Neutrophil (primary cell): ENCODE results near the gene STN1.

ENCODE experiments used
- H3K27ac ChIP-seq: fragments of 200-600 bp; sonication (generic); 2 replicates; pipeline ENCODE4 v1.5.1; 2016; ENCODE audit warnings: mild to moderate bottlenecking, moderate library complexity
- H3K27me3 ChIP-seq: fragments of 200-600 bp; sonication (generic); 2 replicates; pipeline ENCODE4 v1.6.0; 2016; ENCODE audit warnings: mild to moderate bottlenecking
- H3K36me3 ChIP-seq: fragments of 200-600 bp; sonication (generic); 2 replicates; pipeline ENCODE4 v1.5.1; 2017
- H3K4me1 ChIP-seq, 2 experiments: fragments of 200-600 bp in 1 of 2; sonication (generic) in 1 of 2; 1 replicate in 1 of 2; 2 replicates in 1 of 2; pipeline versions ENCODE4 v1.5.1 to v1.6.1; 2013 to 2016; ENCODE audit warnings: low read depth in 1 of 2, low read length in 1 of 2, mild to moderate bottlenecking in 1 of 2, moderate library complexity in 1 of 2; ENCODE audit not compliant: control insufficient read depth in 1 of 2, insufficient read depth in 1 of 2
- H3K4me3 ChIP-seq, 2 experiments: fragments of 200-600 bp in 1 of 2; sonication (generic) in 1 of 2; 1 replicate in 1 of 2; 2 replicates in 1 of 2; pipeline ENCODE4 v1.5.1; 2013 to 2016; ENCODE audit warnings: low read depth in 1 of 2, low read length in 1 of 2, mild to moderate bottlenecking in 1 of 2, moderate library complexity in 1 of 2
- H3K9me3 ChIP-seq: fragments of 200-600 bp; sonication (generic); 2 replicates; pipeline ENCODE4 v1.5.1; 2016
- TF ChIP-seq, protein P1 (sequence below): fragments of 200-600 bp; sonication (generic); IDR thresholded peaks from 2 replicates; pipeline ENCODE4 v1.5.1; 2016; ENCODE audit warnings: antibody characterized with exemption

Gene STN1

DNA sequence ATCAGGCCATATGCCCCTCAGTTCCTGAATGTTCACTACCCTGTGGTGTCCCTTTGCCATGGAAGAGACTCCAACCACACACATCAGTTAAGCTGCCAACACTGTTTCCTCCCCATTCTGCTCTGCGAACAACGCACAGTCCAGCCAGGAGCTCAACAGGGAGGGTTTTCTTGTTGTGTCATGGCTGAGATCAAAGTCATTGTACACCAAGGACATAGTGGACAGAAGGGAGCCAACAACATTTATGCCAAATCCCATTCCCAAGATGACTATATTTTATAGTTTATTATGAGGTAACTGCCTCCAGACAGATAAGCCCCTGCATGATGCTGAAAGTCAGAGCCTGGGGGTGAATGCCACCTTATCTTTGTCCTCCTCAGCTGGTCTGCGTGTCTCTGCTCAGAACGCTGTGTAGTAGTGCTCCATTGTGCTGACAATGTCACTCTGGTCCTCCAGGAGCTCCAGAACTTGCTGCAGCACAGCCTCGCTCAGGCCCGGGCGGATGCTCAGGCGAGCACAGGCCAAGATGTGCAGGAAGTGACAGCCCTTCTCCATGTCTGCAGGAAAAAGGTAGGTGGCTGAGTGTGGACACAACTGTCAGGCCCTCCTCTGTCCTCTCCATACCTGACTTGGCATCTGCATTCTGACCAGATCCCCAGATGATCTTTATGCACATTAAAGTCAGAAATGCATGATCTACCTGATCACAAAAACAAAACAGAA lies 35.5 kb downstream of the STN1 start:
- Histone ChIP-seq H3K36me3 (peaks cover 90% of the 10 kb centered on the region), H3K27me3 (no peaks in the 10 kb centered on the region), H3K4me1 (no peaks in the 10 kb centered on the region), H3K27ac (no peak overlapping the region), H3K9me3 (no peaks in the 10 kb centered on the region), H3K4me3 (no peak overlapping the region)
- TF ChIP-seq, protein P1, sequence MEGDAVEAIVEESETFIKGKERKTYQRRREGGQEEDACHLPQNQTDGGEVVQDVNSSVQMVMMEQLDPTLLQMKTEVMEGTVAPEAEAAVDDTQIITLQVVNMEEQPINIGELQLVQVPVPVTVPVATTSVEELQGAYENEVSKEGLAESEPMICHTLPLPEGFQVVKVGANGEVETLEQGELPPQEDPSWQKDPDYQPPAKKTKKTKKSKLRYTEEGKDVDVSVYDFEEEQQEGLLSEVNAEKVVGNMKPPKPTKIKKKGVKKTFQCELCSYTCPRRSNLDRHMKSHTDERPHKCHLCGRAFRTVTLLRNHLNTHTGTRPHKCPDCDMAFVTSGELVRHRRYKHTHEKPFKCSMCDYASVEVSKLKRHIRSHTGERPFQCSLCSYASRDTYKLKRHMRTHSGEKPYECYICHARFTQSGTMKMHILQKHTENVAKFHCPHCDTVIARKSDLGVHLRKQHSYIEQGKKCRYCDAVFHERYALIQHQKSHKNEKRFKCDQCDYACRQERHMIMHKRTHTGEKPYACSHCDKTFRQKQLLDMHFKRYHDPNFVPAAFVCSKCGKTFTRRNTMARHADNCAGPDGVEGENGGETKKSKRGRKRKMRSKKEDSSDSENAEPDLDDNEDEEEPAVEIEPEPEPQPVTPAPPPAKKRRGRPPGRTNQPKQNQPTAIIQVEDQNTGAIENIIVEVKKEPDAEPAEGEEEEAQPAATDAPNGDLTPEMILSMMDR, result no peak

GRCh38 chr10:103881416-103882284 lies 36.3 kb downstream of the STN1 start:
- Histone ChIP-seq H3K4me1 (no peaks in the 10 kb centered on the region), H3K36me3 (peaks cover 90% of the 10 kb centered on the region), H3K27ac (no peak overlapping the region)

DNA sequence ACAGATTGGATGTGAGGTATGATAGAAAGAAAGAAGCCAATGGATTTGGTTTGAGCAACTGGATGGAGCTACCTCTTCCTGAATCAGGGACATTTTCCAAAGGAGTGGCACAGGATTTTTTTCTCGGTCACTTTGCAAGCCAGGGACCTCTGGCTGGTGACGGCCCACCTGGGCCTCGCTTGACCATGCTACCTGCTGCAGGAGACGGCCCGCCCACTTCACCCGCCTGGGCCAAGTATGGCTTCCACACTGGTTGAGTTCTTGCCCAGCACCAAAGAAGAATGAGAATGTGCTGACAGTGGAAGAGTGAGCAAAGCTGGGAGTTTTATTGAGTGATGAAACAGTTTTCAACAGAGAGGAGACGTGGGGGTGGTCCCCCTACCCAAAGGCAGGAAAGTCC lies 38.2 kb downstream of the STN1 start:
- no peak overlapping the region for H3K27ac ChIP-seq
- peaks cover 78% of the 10 kb centered on the region for H3K36me3 ChIP-seq
- no peaks in the 10 kb centered on the region for H3K27me3 ChIP-seq
- no peak overlapping the region for H3K4me3 ChIP-seq
- TF ChIP-seq, protein P1, result no peak
- no peaks in the 10 kb centered on the region for H3K9me3 ChIP-seq
- no peaks in the 10 kb centered on the region for H3K4me1 ChIP-seq

More at GRCh38 chr10:103881416-103882284, 36.3 kb downstream of the STN1 start:
- TF ChIP-seq, protein P1, result no peak
- Histone ChIP-seq H3K9me3 (no peaks in the 10 kb centered on the region), H3K4me3 (no peak overlapping the region), H3K27me3 (no peaks in the 10 kb centered on the region)

DNA sequence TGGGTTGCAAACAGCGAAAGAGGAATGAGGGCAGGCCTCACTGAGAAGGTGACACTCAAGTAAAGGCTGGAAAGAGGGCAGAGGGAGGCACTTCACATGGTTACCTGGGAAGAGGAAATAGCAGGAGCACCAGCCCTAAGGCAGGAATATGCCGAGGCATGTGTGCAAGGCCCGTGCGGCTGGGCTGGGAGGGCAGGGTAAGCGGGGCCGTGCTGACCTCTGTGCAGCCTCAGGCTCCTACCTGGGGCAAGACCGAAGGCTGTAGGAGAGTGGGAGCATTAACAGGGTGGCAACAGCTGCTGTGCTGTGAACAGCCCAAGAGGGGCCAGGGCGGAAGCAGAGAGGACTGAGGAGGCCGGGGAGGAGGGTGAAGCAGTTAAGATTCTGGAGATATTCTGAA lies 38.6 kb downstream of the STN1 start:
- Histone ChIP-seq H3K27ac (no peak overlapping the region), H3K4me1 (no peaks in the 10 kb centered on the region), H3K9me3 (no peaks in the 10 kb centered on the region), H3K27me3 (no peaks in the 10 kb centered on the region), H3K4me3 (no peak overlapping the region), H3K36me3 (peaks cover 76% of the 10 kb centered on the region)
- TF ChIP-seq, protein P1, result no peak

- peaks cover 77% of the 10 kb centered on the region for H3K36me3 ChIP-seq
- H3K9me3 ChIP-seq, result no peaks in the 10 kb centered on the region
Observed at GRCh38 chr10:103877861-103878260, 40.1 kb downstream of the STN1 start.

More at GRCh38 chr10:103877861-103878260, 40.1 kb downstream of the STN1 start:
- Histone ChIP-seq H3K27me3 (no peaks in the 10 kb centered on the region), H3K4me3 (no peak overlapping the region), H3K27ac (no peak overlapping the region), H3K4me1 (no peaks in the 10 kb centered on the region)
- TF ChIP-seq, protein P1, result no peak
